KMS-11 (cell line): ENCODE measurements around the gene ADGRV1.
"Not testable (repeated sequence)": the region's sequence is repeated elsewhere in the genome, so short reads cannot be mapped to it uniquely, and the experiment has no call there.

Source experiments
- H2AFZ ChIP-seq: fragments of 200-600 bp; sonication (generic); 2 replicates; pipeline ENCODE4 v1.6.1; 2016; ENCODE audit warnings: antibody characterized with exemption, mixed run types, low read depth
- H3K27ac ChIP-seq: fragments of 200-600 bp; sonication (generic); 2 replicates; pipeline ENCODE4 v1.6.1; 2016; ENCODE audit warnings: mild to moderate bottlenecking, mixed run types
- H3K27me3 ChIP-seq: fragments of 200-600 bp; sonication (generic); 2 replicates; pipeline ENCODE4 v1.6.1; 2017; ENCODE audit warnings: mild to moderate bottlenecking, low read depth, mixed run types, moderate library complexity; ENCODE audit not compliant: insufficient read depth
- H3K36me3 ChIP-seq: fragments of 200-600 bp; sonication (generic); 2 replicates; pipeline ENCODE4 v1.6.1; 2017; ENCODE audit warnings: mild to moderate bottlenecking, mixed run types; ENCODE audit not compliant: insufficient read depth
- H3K4me1 ChIP-seq: fragments of 200-600 bp; sonication (generic); 2 replicates; pipeline ENCODE4 v1.6.1; 2016; ENCODE audit warnings: mild to moderate bottlenecking, low read depth, mixed run types; ENCODE audit not compliant: poor library complexity, severe bottlenecking
- H3K4me2 ChIP-seq: fragments of 200-600 bp; sonication (generic); 2 replicates; pipeline ENCODE4 v1.7.0; 2016; ENCODE audit warnings: mild to moderate bottlenecking, mixed run types
- H3K4me3 ChIP-seq: fragments of 200-600 bp; sonication (generic); IDR thresholded peaks from 2 replicates; pipeline ENCODE4 v1.6.1; 2017; ENCODE audit warnings: low read depth, low read length, mixed read lengths; ENCODE audit not compliant: insufficient read depth
- H3K79me2 ChIP-seq: fragments of 200-600 bp; sonication (generic); 2 replicates; pipeline ENCODE4 v1.6.1; 2016; ENCODE audit warnings: low read depth, mixed run types; ENCODE audit not compliant: insufficient read depth
- H3K9ac ChIP-seq: fragments of 200-600 bp; sonication (generic); 2 replicates; pipeline ENCODE4 v1.6.1; 2016; ENCODE audit warnings: mild to moderate bottlenecking, mixed run types
- H4K20me1 ChIP-seq: fragments of 200-600 bp; sonication (generic); 2 replicates; pipeline ENCODE4 v1.6.1; 2016; ENCODE audit warnings: mild to moderate bottlenecking, mixed run types; ENCODE audit not compliant: insufficient read depth
- TF ChIP-seq, protein P1 (sequence below): fragments of 200-600 bp; sonication (generic); conservative IDR thresholded peaks from 2 replicates; pipeline ENCODE4 v1.6.1; 2017; ENCODE audit warnings: low read depth, mild to moderate bottlenecking, antibody characterized with exemption, low read length, moderate library complexity, mixed read lengths

ADGRV1 gene

DNA sequence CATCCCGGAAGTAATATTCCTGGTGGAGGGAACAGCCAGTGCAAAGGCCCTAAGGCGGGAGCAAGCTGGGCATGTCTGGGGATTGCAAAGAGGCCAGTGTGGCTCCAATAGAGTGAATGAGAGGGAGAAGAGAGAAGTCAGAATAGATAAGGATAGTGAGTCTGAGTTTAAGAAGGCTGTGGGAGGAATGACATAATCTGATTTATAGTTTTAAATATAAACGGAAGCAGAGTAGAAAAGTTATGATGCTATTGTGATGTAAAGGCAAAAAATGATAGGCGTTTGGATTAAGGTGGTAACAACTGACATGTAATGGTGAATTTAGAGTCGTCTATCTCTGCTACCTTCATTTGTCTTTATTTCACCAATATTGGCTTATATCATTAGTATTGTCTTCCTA, 473.5 kb downstream of the ADGRV1 start:
- TF ChIP-seq, protein P1, sequence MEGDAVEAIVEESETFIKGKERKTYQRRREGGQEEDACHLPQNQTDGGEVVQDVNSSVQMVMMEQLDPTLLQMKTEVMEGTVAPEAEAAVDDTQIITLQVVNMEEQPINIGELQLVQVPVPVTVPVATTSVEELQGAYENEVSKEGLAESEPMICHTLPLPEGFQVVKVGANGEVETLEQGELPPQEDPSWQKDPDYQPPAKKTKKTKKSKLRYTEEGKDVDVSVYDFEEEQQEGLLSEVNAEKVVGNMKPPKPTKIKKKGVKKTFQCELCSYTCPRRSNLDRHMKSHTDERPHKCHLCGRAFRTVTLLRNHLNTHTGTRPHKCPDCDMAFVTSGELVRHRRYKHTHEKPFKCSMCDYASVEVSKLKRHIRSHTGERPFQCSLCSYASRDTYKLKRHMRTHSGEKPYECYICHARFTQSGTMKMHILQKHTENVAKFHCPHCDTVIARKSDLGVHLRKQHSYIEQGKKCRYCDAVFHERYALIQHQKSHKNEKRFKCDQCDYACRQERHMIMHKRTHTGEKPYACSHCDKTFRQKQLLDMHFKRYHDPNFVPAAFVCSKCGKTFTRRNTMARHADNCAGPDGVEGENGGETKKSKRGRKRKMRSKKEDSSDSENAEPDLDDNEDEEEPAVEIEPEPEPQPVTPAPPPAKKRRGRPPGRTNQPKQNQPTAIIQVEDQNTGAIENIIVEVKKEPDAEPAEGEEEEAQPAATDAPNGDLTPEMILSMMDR, result no peak
- H3K9ac ChIP-seq, result no peak overlapping the region
- no peaks in the 10 kb centered on the region for H3K4me1 ChIP-seq
- no peak overlapping the region for H3K27ac ChIP-seq
- H3K4me3 ChIP-seq, result no peak overlapping the region
- H3K79me2 ChIP-seq, result no peaks in the 10 kb centered on the region
- no peaks in the 10 kb centered on the region for H3K27me3 ChIP-seq
- no peaks in the 10 kb centered on the region for H3K36me3 ChIP-seq
- H2AFZ ChIP-seq, result no peak overlapping the region
- no peak overlapping the region for H3K4me2 ChIP-seq
- no peaks in the 10 kb centered on the region for H4K20me1 ChIP-seq

DNA sequence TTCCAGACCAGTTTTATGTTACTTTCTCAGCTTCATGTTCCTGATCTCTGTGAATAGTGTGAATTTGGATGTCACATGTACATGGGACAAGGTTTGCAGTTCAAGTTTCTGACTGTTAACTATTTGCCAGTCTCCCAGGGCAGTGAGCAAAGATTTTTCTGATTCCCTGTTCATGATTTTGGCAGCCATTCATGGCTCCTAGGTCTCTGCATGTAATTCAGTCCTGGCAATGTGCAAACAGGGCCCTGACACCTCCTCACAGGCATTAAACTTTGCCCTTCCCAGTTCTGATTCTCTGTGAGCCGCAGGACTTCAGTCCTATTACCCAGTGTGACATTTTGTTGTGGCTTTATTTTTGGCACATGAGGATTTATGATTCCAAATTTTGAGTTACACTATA, 474.8 kb downstream of the ADGRV1 start:
- Histone ChIP-seq H3K27ac (no peak overlapping the region), H3K79me2 (no peaks in the 10 kb centered on the region), H3K4me1 (no peaks in the 10 kb centered on the region), H3K9ac (no peak overlapping the region), H3K4me3 (no peak overlapping the region), H3K27me3 (no peaks in the 10 kb centered on the region), H3K36me3 (no peaks in the 10 kb centered on the region), H3K4me2 (no peak overlapping the region), H4K20me1 (no peaks in the 10 kb centered on the region), H2AFZ (no peak overlapping the region)
- TF ChIP-seq, protein P1, result no peak

DNA sequence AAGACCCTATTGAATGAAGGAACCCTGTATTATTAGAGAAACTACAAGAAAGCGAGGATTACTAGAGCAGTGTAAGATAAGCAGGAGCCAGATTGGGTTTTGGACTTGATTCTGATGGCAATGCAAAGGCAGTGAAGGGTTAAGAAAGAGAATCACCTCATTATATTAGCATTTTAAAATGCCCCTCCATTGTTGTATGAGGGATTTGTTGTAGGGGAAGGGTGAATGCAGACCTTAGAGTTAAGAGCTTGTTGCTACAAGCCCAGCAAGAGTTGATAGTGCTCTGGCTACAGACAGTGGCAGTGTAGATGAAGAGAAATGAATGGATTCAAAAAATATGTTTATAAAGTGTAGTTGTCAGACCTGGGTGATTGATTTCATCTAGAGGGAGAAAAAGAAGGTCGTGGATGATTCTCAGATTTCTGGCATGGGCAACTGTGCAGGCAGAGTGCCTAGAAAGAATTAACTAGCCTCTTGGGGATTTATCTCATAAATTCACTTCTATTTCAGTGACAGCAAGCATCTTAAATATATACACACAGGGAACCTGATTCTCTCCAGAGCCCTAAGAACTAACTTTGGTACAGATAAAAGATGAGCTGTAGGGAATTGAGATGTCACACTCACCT, 479.7 kb downstream of the ADGRV1 start:
- TF ChIP-seq, protein P1, result no peak
- H3K4me1 ChIP-seq, result no peaks in the 10 kb centered on the region
- no peak overlapping the region for H3K4me2 ChIP-seq
- H3K79me2 ChIP-seq, result no peaks in the 10 kb centered on the region
- H2AFZ ChIP-seq, result no peak overlapping the region
- H3K27me3 ChIP-seq, result no peaks in the 10 kb centered on the region
- H3K4me3 ChIP-seq, result no peak overlapping the region
- no peaks in the 10 kb centered on the region for H3K36me3 ChIP-seq
- no peak overlapping the region for H3K27ac ChIP-seq
- no peaks in the 10 kb centered on the region for H4K20me1 ChIP-seq
- no peak overlapping the region for H3K9ac ChIP-seq

DNA sequence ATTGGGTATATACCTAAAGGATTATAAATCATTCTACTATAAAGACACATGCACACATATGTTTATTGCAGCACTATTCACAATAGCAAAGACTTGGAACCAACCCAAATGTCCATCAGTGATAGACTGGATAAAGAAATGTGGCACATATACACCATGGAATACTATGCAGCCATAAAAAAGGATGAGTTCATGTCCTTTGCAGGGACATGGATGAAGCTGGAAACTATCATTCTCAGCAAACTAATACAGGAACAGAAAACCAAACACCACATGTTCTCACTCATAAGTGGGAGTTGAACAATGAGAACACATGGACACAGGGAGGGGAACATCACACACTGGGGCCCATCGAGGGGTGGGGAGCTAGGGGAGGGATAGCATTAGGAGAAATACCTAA, 482.5 kb downstream of the ADGRV1 start:
- H2AFZ ChIP-seq, H3K36me3 ChIP-seq, H3K79me2 ChIP-seq, H3K4me1 ChIP-seq, H3K9ac ChIP-seq, H4K20me1 ChIP-seq, H3K27me3 ChIP-seq, H3K4me2 ChIP-seq, H3K27ac ChIP-seq, H3K4me3 ChIP-seq: not testable (repeated sequence)

DNA sequence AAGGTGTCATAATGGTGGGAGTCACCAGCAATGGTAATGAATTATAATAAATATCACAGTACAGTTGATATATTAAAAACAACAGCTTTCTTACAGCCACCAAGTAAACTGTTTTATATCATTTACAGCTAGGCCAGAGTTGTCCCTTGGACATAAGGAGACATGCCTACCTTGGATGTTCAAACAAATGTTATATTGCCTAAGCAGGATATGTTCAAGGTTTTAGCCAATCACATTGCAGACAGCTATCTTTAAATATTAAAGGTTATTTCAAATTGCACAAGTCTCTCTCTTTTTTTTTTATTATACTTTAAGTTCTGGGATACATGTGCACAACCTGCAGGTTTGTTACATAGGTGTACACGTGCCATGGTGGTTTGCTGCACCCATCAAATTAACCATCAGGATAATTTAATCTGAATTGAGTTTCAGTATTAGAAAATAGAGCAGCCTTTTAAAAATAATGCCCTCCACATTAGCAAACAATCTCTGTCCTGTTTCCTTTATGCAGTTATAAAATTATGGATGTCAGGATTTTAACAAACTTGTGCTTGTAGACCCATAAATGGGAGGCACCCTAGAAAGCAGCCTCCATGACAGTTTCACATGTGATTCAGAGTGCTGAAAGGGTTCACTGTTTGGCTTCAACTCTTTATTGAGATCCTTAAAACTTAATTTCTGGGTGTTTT, 483.8 kb downstream of the ADGRV1 start:
- Histone ChIP-seq H4K20me1 (no peaks in the 10 kb centered on the region), H3K4me2 (no peak overlapping the region), H2AFZ (no peak overlapping the region), H3K27me3 (no peaks in the 10 kb centered on the region), H3K36me3 (no peaks in the 10 kb centered on the region), H3K9ac (no peak overlapping the region), H3K4me3 (no peak overlapping the region), H3K79me2 (no peaks in the 10 kb centered on the region), H3K27ac (no peak overlapping the region), H3K4me1 (no peaks in the 10 kb centered on the region)
- TF ChIP-seq, protein P1, result no peak
